ENCODE data around the gene CMTM3.
A peak's percentile ranks its signal among the peaks of the same experiment; 100 is the strongest.
"Not testable (repeated sequence)": the region's sequence is repeated elsewhere in the genome, so short reads cannot be mapped to it uniquely, and the experiment has no call there.

The CMTM3 gene

GRCh38 chr16:66637806-66638205 is 33.3 kb downstream of the CMTM3 start:
- FAIRE-seq = no peak

GRCh38 chr16:66639091-66639885 is 34.8 kb downstream of the CMTM3 start:
- FAIRE-seq = no peak

GRCh38 chr16:66640724-66641314 is 36.3 kb downstream of the CMTM3 start:
- FAIRE-seq = no peak

GRCh38 chr16:66641387-66641786 is 36.9 kb downstream of the CMTM3 start:
- FAIRE-seq = no peak

- FAIRE-seq = no peak
Observed at GRCh38 chr16:66647866-66648265, 43.4 kb downstream of the CMTM3 start.

- FAIRE-seq = no peak
Observed at GRCh38 chr16:66649167-66649566, 44.7 kb downstream of the CMTM3 start.

GRCh38 chr16:66649636-66650205 is 45.2 kb downstream of the CMTM3 start:
- FAIRE-seq = no peak

GRCh38 chr16:66650707-66651473 is 46.4 kb downstream of the CMTM3 start:
- peak; percentile 85 for FAIRE-seq

GRCh38 chr16:66651474-66651765 is 46.9 kb downstream of the CMTM3 start:
- FAIRE-seq = no peak

- no peak for FAIRE-seq
Observed at GRCh38 chr16:66651965-66652364, 47.5 kb downstream of the CMTM3 start.

- FAIRE-seq = no peak
Observed at GRCh38 chr16:66652661-66653360, 48.3 kb downstream of the CMTM3 start.

GRCh38 chr16:66653581-66654350 is 49.3 kb downstream of the CMTM3 start:
- FAIRE-seq = no peak

- no peak for FAIRE-seq
Observed at GRCh38 chr16:66656547-66656946, 52.0 kb downstream of the CMTM3 start.

GRCh38 chr16:66658143-66658859 is 53.8 kb downstream of the CMTM3 start:
- FAIRE-seq = no peak

- FAIRE-seq = no peak
Observed at GRCh38 chr16:66658860-66659190, 54.3 kb downstream of the CMTM3 start.

- FAIRE-seq = no peak
Observed at GRCh38 chr16:66660422-66661209, 56.1 kb downstream of the CMTM3 start.

- FAIRE-seq = no peak
Observed at GRCh38 chr16:66661210-66661560, 56.7 kb downstream of the CMTM3 start.

GRCh38 chr16:66661671-66662346 is 57.3 kb downstream of the CMTM3 start:
- not testable (repeated sequence) for FAIRE-seq

- FAIRE-seq = peak; percentile 48
Observed at GRCh38 chr16:66662445-66663194, 58.1 kb downstream of the CMTM3 start.

All from G401.6 (cell line).